Measurements from ENCODE around the gene ROR2. TPM values are rescaled to one million over a fixed set of nuclear protein-coding genes. Genes with fewer than 3 reads are reported as not detected.

Gene ROR2
- total and polyA plus RNA-seq, 2 of the 8 experiments (the other 6 are each of a cell fraction or from before 2014, with no cell fraction given): 2.7 to 4.3 TPM

GRCh38 chr9:91868732-91869391, 81.2 kb downstream of the ROR2 start:
- no peaks in the 10 kb centered on the region for H3K79me1 ChIP-seq (ENCODE audit: low read depth, low read length)
- H2AK5ac ChIP-seq (ENCODE audit: low read depth, low read length): no peak overlapping the region
- H3K4me1 ChIP-seq (replicated peaks in 1 of 4; ENCODE audit: control insufficient read depth in 3 of 4, insufficient read depth in 4 of 4, low read length in 3 of 4): no peaks in the 10 kb centered on the region
- no peaks in the 10 kb centered on the region for H3K9me3 ChIP-seq (ENCODE audit: insufficient read depth in 2 of 2, low read depth in 1 of 2, low read length in 1 of 2)
- H2BK20ac ChIP-seq (ENCODE audit: low read length): no peak overlapping the region
- H3K18ac ChIP-seq (ENCODE audit: extremely low read depth, low read length): no peak overlapping the region
- H3K36me3 ChIP-seq (ENCODE audit: control insufficient read depth in 2 of 4, insufficient read depth in 4 of 4, low read length in 3 of 4): no peaks in the 10 kb centered on the region
- no peaks in the 10 kb centered on the region for H3K27me3 ChIP-seq (replicated peaks in 1 of 4; ENCODE audit: control insufficient read depth in 3 of 4, extremely low read depth in 1 of 4, insufficient read depth in 3 of 4, low read length in 3 of 4)
- H4K8ac ChIP-seq (ENCODE audit: extremely low read depth, insufficient read depth, low read length): no peak overlapping the region
- no peak overlapping the region for H3K4me3 ChIP-seq (ENCODE audit: extremely low read depth in 1 of 4, insufficient read depth in 2 of 4, low read depth in 3 of 4, low read length in 4 of 4)
- no peaks in the 10 kb centered on the region for H4K20me1 ChIP-seq (replicated peaks in 1 of 2; ENCODE audit: control insufficient read depth in 1 of 2, insufficient read depth in 2 of 2, low read length in 2 of 2)
- 83% methylated on average over 5 of the region's 5 CpGs; no CpG with 5 or more reads in 1 of the 2 experiments for WGBS, 2 experiments (ENCODE audit: extremely low coverage in 1 of 2, insufficient coverage in 1 of 2, insufficient read length in 1 of 2, insufficient replicate concordance in 2 of 2, low coverage in 1 of 2, low lambda C conversion rate in 2 of 2, missing lambda C conversion rate in 1 of 2)
- no peak overlapping the region for H3K27ac ChIP-seq (ENCODE audit: low read depth, low read length)
- CTCF ChIA-PET (ENCODE audit: partially characterized antibody): interaction anchor here (0.8 kb wide), 2 partner anchors 35 to 70 kb away, joined by 3 read pairs; no protein-coding TSS in a partner anchor
- no peak overlapping the region for H3K14ac ChIP-seq (ENCODE audit: insufficient read length)
- H2AFZ ChIP-seq (ENCODE audit: low read length): no peak overlapping the region
- no peak overlapping the region for H3K4me2 ChIP-seq (ENCODE audit: insufficient read depth in 1 of 2, low read depth in 2 of 2, low read length in 2 of 2)
- no peak overlapping the region for H2BK15ac ChIP-seq (ENCODE audit: low read length)
- FAIRE-seq (no peak), DNase-seq (ENCODE audit: low read depth in 1 of 2, low spot score in 2 of 2) (no peak)
- H3K23ac ChIP-seq (ENCODE audit: insufficient read length): no peak overlapping the region
- peaks cover 2% of the 10 kb centered on the region; the same call in 1 of the 2 replicates for H3K23me2 ChIP-seq (ENCODE audit: low read depth, low read length)
- no peak overlapping the region for H4K91ac ChIP-seq (replicated peaks; ENCODE audit: insufficient read length, low read length)
- H4K5ac ChIP-seq (ENCODE audit: insufficient read length, low read depth, low read length): no peak overlapping the region
- H2BK5ac ChIP-seq (ENCODE audit: low read depth, low read length): no peak overlapping the region
- no peak overlapping the region for H2BK120ac ChIP-seq (replicated peaks; ENCODE audit: low read depth, low read length)
- no peaks in the 10 kb centered on the region for H3K79me2 ChIP-seq (ENCODE audit: control insufficient read depth in 1 of 2, insufficient read depth in 2 of 2, low read length in 2 of 2)
- no peak overlapping the region for H3K4ac ChIP-seq (replicated peaks; ENCODE audit: insufficient read length, low read depth, low read length)
- no peak overlapping the region for H3K9ac ChIP-seq (replicated peaks in 1 of 4; ENCODE audit: extremely low read depth in 1 of 4, low read depth in 3 of 4, low read length in 3 of 4)
- no peak overlapping the region for H3K56ac ChIP-seq (replicated peaks; ENCODE audit: insufficient read length, low read depth, low read length)
- no peak overlapping the region for H2BK12ac ChIP-seq (ENCODE audit: low read depth, low read length)
- POLR2A ChIA-PET (ENCODE audit: partially characterized antibody): no interaction called here
- TF ChIP-seq TAF7 (optimal IDR thresholded peaks at IDR 0.05; ENCODE audit: borderline replicate concordance, low read depth, low read length): no peak
- no peak for TF ChIP-seq MAX (IDR thresholded peaks at IDR 0.05)

Measured in H1 (cell line).